GM20431 (cell line): Measurements from ENCODE around the gene GCNA.
"Not testable (repeated sequence)": the region's sequence is repeated elsewhere in the genome, so short reads cannot be mapped to it uniquely, and the experiment has no call there.

Source experiments
- in situ Hi-C: fragments of 300-500 bp; cut with MseI, MboI; formaldehyde crosslinking; loops from one replicate; pipeline ENCODE4 v1.15.0; 2020; ENCODE audit warnings: low sequenced_read_pairs; ENCODE audit not compliant: unreplicated experiment

The GCNA gene

DNA sequence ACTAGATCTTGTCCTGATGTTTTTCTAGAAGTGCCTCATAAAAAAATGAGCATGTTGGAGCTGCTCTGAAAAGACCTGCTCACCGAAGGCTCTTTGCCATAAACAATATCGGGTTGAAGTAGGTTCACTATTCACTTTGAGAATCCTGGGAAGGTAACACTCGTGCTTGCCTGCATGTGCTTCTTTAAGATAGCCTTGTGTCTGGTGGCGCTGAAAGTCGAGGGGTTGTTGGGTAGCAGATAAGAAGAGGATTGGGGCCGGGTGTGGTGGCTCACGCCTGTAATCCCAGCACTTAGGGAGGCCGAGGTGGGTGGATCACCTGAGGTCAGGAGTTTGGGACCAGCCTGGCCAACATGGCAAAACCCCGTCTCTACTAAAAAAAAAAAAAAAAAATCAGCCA, 33.5 kb downstream of the GCNA start:
- in situ Hi-C loops: not testable (repeated sequence)

DNA sequence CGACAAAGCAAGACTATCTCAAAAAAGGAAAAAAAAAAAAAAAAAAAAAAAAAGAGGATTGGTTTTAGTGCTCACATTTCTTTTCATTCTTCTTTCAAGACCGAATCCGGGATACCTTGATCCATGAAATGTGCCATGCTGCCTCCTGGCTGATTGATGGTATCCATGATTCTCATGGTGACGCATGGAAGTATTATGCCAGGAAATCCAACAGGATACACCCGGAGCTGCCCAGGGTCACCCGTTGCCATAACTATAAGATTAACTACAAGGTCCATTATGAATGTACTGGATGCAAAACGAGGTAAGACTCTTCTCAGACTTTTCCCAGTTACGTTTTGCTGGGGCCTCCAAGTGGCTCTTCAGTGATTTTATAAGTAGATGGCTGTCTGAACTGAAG, 34.0 kb downstream of the GCNA start:
- in situ Hi-C loops: no loop called here

DNA sequence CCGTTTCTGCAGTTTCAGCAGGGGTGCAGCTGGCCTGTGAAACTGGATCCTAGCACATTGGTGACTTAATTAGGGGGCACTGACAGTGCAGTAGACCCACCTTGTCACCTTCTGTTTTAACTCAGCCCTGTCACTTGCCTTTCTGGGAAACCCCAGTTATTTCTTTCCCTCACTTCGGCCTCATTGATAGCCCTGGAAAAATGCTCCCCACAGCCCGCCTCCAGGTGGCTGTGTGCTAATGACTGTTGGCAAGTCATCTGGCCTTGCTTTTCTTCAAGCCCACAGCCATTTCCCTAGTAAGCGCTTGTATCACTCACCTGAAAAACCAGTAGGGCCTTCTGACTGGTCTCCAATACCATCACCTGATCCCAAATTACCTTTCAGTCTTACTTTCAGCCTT, 36.8 kb downstream of the GCNA start:
- in situ Hi-C loops: no loop called here

DNA sequence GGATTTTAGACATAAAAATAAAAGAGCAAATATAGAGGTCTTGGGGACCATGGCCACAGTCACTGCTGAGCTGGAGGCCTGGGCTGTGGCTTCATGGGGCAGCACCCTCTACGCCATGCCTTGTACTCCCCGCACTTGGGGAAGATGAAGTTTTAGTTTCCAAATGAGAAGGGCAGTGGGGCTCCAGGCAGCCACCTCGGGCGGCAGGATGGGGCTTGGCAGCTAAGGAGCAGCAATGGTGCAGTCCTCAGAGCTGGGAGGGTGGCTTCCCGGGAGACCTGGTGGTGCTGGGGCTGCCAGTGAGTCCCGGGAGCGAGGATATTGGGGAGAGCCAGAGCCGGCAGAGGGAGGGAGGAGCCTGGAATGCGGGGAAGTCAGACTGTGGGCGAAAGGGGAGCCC, 37.7 kb downstream of the GCNA start:
- in situ Hi-C loops: no loop called here

DNA sequence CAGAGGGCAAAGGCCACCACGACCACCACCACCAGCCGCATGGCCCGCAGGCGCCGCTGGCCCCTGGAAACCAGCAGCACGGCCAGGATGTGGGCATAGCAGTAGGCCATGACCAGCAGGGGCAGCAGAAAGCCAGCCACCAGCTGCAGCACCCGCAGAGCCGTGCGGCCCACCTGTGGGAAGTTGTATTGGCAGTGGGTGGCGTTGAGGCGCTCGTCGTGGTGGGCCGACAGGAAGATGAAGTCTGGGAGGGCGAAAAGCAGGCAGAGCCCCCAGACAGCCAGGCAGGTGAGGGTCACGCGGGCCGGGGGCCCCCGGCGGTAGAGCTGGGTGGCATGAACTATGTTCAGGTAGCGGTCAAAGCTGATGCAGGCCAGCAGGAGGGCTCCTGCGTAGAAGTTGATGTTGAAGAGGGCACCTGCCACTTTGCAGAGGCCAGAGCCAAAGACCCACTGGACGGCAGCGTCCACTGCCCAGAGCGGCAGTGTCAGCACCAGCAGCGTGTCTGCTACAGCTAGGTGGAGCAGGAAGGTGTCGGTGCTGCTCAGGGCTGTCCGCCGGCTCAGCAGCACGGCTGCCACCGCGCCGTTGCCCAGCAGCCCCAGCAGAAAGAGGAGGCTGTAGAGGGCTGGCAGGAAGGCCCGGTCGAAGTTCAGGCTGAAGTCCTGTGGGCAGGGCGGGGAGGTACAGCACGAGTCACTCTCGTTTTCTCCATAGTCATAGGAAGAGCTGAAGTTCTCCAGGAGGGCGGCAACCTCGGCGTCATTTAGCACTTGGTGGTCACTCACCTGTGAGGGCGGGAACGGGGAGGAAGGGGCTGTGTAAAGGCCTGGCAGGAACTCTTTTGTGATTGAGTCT, 38.7 kb downstream of the GCNA start:
- in situ Hi-C loops: no loop called here

DNA sequence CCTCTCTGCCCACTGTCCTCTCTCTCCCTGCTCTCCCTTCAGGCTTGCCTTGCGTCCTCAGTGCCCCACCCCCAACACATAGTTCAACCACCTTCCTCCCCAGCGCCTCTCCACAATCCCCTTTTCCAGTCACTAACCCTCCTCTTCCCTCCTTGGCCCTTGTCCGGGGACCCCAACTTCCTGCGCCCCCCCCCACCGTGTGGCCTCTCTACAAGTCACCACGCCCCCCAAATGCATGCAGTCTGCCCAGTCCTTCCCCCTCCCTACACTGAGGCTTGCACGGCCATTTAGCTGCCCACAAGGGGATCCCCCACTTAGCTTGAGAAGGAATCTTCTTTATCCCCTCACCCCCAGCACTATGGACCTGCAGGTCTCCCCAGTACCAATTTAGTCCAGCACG, 39.5 kb downstream of the GCNA start:
- in situ Hi-C loops: no loop called here

DNA sequence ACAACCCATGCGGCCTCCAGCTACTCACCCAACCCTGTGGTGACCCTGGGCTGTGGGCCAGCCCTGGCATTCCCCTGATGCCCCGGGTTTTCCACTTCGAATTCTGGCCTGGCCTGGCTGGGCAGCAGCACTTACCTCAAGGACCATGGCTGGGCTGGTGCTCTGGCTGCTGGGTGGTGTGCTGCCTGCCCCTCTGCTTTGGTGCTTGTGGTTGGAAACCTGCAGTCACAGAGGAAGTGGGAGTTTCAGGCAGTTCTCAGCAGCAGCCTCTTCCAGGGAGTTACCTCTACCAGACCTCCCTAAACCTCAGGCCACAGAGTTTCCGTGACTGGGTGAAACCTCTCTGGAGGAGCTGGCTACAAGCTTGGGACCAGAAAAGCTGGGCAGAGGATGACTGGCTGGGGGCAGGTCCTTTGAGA, 40.1 kb downstream of the GCNA start, which contains the start of gene CXCR3:
Gene CXCR3, minus strand, starts transcription at position 209 of the 419 bp plus-strand sequence. Its CDS starts 62 bp downstream, at position 147.
- in situ Hi-C loops: no loop called here

DNA sequence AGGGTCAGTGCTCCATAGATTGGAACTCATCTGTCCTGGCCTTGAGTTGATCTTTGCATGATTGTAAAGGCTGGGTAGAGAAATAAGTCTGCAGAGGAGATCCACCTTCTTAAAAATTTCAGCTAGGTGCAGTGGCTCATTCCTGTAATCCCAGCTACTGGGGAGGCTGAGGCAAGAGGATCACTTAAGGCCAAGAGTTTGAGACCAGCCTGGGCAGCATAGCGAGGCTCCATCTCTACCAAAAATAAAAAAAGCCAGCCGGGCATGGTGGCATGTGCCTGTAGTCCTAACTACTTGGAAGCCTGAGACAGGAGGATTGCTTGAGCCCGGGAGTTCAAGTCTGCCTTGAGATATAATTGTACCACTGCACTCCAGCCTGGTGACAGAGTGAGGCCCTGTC, 40.5 kb downstream of the GCNA start:
- in situ Hi-C loops: no loop called here

DNA sequence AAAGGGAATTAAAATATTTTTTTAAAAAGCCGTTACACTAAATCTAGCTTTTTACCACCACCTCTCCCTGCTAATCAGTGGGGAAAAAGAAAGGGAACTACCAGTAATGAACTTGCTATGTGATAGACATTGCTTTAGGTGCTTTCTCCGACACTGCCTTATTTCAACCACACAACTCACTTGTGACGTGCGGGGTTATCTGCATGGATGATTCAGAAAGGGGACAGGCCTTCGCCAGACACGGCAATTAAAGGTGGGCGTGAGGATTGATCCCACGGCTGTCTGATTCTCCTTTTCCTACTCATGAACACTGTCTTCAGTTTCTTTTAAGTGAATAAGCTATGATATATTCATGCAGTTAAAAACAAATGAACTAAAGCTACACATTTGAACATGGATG, 41.0 kb downstream of the GCNA start:
- in situ Hi-C loops: no loop called here

DNA sequence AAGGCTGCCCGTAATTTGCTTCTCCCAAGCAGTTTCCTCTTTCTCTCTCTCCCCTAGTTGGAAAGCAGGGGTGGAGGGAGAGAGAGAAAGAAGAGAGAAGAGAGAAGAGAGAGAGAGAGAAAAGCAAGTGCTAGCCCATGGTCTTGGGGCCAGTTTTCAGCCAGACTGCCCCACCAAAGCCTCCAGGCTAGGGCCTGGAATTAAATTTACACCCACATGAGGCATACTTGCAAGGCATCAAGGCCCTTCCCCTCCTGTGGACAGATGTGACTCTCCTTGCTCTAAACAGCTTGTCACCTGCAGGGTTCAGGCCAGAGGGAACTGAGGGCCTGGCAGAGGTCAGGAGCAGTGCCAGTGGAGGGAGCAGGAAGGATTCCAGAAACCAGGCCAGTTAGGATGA, 41.7 kb downstream of the GCNA start:
- in situ Hi-C loops: no loop called here

DNA sequence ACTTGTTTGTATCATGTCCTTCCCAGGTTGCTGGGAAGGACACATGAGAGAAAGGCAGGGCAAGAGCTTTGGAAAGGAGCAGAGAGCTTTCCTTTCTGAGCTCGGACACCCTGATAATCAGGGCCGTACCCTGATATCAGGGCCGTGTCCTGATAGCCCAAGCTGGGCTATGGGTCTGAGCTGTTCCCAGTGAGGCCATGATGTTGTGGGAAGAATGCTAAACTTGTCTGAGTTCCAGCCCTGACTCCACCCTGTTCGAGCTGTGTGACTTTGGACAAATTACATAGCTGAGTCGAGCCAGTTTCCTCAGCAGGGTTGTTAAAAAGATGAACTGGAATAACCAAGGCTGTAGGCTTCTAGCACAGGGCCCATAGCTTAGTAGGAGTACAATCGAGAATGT, 43.4 kb downstream of the GCNA start:
- in situ Hi-C loops: no loop called here

DNA sequence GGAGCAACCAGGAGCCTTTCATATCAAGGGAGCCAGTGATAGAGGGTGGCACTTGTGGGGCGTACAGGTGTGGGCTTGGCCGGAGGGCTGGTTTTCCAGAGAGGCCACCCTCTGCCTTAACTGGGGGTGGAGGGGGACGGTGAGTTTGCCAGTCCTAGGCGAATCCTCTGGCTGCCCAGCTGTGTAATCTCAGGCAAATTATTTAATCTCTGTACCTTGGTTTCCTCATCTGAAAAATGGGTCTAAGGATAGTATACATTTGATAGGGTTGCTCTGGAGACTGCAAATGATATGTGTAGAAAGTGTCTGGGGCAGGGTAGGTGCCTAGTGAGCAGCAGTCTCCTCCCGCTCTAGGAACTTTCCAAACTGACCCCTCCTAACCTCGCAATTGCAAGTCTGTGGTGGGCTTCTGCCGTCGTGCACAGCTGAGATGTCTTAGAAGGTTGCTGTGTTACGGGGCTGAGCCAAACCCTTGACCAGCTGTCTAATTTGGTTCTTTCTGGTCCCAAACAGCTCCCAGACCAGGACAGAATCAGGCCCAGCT, 43.9 kb downstream of the GCNA start:
- in situ Hi-C loops: no loop called here

DNA sequence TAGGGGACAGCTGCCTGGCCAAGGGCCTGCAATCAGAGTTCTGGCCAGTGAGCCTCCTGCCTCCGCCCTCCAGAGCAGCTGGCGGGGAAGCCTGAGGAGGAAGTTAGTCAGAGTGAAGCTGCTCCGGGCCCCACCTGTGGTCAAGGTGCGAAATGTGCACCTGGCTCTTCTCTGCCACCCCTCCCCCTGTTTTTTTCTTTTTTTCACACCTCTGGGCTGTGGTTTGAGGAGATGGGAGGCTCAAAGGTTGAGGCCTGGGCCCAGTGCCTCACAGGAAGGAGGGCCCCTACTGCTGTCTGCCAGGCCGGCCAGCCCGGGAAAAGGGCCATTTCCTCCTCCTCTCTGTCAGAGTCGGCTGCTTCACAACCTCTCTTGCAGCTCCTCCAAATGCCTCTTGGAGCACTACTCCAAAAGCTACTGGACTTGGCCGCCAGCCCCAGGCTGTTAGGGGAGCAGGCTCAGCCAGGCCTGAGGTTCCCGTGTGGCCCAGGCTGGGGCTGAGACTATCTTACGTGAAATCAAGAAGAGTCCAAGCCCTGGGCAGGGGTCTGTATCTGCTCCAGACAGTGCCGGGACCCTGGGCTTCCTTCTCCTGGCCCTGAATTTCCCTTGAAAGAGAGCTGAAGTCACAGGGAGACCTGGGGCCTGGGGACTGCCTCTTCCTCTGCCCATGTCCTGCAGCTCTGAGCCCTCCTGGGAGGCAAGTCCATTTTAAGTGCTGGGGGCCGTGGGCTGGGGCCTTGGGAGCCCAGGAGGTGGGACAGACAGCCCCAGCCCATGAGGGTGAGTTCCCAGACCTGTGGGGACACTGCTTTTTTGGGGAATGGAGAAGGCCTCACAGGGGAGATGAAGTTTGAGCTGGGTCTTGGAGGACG, 44.6 kb downstream of the GCNA start:
- in situ Hi-C loops: no loop called here

DNA sequence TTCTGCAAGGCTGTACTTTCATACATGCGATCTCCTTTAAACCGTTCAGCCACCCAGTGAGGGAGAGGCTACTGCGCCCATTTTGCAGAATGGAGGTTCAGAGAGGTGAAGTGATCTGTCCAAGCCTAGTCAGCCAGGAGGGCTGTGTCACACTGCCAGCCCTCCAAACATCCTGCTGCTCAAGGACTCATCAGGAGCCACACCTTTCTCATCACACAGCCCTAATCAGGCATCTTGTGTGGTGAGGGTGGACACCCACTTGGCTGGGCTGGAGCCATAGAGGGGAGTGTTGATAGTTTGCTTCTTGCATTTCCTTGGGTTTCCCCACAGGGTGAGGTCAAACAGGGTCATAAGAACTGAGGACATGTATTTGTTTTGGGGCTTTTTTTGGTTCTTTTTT, 45.5 kb downstream of the GCNA start:
- in situ Hi-C loops: no loop called here

DNA sequence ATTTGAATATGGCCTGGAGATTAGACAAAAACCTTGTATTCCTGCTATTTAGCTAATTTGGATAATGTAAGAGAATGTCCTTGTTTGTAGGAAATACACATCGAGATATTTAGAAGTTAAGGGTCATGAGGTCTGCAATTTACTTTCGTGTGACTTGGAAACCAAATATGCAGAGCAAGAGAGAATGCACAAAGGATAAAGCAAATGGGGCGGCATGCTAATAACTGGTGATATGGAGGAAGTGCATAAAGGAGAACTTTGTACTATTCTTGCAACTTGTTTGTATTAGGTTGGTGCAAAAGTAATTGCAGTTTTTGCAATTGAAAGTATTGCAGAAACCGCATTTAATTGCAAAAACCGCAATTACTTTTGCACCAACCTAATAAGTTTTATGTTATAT, 47.2 kb downstream of the GCNA start:
- in situ Hi-C loops: no loop called here

DNA sequence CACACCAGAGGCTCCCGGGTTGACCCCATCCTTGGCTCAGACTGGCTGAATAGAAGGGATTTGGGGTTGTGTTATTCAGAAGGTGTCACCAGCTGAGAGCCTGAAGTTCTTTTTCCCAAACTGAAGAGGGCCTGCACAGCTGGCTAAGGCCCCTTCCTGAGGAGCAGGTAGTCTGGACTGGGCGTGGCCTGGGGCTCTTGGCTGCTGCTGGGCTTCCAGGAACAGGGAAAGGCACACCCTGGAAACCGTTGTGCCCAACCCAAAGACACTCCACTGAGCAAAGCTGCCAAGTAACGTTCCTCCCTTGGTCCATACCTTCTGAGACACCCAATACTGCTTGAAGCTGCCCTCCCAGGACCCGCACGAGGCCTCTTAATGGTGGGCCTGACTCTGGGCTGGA, 48.3 kb downstream of the GCNA start:
- in situ Hi-C loops: no loop called here

DNA sequence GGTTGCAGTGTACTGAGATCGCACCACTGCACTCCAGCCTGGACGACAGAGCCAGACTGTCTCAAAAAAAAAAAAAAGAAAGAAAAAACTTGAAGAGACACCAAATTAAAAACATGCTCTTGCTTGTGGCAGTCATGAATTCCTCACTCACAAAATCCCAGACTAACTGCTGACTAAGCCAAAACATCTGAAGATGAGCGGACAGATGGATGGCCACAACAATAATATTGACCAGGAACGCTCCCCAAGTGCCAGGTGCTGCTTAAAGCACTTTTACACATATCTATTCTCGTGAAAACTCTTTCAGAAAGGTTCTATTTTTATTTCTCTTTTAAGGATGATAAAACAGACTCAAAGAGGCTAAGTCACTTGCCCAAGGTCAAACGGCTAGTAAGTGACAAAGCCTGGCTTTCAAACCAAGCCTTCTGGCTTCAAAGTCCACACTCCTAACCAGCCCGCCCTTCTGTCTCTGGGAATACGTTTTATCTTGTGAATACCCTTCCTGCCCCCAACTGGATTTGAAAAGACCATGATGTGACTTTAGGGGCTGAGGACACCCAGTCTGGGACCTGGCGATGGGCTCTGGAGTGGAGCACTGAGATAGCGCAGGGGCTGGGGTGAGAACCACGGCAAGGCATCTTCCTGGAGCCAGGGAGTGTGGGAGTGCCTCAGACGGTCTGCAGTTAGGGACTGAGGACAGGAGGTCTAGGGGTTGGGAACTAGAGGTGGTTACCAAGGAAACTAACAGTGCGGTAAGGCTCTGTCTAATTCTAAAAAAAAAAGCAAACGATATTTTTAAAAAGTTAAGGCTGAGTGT, 49.6 kb downstream of the GCNA start:
- in situ Hi-C loops: no loop called here

DNA sequence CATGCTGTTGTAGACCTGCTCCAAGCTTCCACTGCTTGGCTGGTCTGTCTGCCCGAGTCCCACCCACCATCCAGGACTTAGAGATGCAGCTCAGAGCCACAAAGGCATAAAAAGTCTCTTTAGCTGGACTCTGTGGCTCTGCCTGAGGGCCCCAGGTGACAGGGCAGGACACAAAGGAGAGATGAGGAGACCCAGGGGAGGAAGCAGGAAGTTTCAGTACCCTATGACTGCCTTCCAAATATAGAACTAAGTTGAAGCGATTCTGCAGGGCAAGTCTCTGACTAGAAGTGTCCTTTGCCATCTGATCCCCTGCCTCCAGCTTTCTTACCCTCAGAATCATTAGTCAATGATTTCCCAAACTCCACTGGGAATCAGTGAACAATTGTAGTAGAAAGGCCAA, 51.2 kb downstream of the GCNA start:
- in situ Hi-C loops: no loop called here

DNA sequence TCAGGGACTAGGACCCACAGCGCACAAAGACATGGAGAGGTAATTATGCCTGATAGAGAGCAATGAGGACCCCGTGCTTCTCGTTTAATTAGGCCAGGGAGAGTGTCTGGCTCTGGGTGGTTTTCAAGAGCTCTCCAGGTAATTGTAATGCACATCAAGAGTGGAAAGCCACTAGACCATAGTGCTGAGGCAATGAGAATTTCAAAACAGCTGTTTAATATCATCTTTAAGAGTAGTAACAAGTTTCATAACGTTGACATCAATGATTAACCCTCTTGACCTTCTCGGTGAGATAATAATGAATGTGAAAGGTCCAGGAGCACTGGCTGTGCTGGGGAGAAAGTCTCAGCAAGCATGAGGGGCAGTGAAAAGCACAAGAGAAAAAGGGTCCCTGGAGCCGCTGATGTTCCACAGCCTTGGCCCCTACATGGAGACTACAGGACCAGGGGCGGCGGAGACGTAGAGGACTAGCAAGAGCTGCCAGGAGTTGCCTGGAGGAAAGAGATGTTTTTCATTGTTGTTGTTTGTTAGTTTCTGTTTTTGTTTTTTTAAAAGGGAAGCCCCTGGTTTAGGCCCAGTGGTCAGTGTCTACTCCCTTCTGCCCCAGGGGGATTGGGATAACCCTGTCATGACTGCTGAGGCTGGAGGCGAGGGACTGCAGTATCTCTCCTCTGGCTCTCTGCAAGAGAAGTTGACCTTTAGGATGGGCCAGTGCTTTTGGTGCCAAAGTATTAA, 54.9 kb downstream of the GCNA start:
- in situ Hi-C loops: no loop called here
